DMS53 (cell line): ENCODE data around the gene SLC16A13.
"Not testable (repeated sequence)": the region's sequence is repeated elsewhere in the genome, so short reads cannot be mapped to it uniquely, and the experiment has no call there.

Experiments used
- DNase-seq: peaks from one replicate; lab custom pipeline; 2025; lab: John Stamatoyannopoulos, UW

The SLC16A13 gene, protein sequence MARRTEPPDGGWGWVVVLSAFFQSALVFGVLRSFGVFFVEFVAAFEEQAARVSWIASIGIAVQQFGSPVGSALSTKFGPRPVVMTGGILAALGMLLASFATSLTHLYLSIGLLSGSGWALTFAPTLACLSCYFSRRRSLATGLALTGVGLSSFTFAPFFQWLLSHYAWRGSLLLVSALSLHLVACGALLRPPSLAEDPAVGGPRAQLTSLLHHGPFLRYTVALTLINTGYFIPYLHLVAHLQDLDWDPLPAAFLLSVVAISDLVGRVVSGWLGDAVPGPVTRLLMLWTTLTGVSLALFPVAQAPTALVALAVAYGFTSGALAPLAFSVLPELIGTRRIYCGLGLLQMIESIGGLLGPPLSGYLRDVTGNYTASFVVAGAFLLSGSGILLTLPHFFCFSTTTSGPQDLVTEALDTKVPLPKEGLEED

DNA sequence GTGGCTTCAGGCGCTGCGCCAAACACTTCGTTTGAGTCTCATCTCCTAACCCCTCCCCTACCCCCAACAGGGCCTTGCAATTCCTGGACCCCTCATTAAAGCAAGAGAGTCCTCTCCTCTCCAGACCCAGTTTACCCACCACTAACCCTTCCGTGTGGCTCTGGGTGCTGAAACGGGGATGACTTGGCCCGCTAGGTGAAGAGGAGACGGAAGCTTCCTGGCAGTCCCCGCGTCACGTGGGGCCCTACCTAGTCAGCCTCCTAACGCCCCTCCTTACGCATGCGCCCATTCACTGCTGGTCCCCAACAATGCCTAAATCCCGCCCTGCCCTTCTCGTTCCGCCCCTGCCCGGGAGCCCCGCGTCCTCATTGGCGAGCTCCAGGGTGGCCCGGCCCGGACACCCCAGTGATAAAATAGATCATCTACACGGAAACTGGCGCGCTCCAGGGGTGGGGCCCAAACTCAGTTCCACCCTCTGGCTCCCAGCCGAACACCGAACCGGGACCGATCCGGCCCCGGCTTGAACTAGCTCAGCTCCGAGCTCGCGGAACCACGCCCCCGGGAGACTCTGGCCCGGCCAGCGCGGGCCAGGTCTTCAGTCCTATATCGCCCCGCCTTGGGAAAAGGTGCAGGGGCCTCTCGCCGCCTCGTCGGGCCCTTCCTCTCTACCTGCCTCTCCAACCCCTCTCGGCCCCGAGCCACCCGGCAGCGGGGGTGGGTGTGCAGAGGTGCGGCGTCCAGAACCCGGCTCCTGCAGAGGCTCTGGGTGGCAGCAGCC lies at the start of gene SLC16A13:
Gene SLC16A13, plus strand, starts transcription at position 425 of the 778 bp plus-strand sequence. CDS start 368 bp downstream, outside the sequence.
- peak; percentile 99 for DNase-seq

DNA sequence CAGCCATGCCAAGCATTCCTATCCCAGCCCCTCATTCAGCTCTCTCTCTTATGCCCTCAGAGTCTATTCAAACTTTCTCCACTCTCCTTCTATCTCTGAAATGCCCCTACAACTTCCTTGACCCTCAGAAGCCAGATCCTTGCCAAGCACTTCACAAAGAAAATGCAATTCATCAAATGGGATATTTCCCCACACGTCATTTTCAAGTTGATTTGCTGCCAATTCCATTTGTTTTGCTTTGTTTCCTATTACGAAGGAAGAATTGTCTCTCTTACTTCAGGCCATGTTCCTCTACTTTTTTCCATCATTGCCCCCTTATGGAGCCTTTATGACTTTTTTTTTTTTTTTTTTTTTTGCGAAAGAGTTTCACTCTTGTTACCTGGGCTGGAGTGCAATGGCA lies 49.1 kb upstream of the SLC16A13 start:
- DNase-seq = no peak

DNA sequence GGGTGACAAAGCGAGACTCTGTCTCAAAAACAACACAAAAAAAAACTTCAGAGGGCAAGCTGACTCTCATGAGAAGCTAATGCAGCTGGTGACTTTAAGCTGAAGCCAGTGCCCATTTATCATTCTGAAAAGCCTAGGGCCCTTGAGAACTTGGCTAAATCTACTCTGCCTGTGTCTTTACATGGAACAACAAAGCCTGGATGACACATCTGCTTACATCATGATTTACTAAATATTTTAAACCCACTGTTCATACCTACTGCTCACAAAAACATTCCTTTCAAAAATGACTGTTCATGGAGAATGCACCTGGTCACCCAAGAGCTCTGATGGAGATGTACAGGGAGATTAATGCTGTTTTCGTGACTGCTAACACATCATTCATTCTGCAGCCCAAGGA lies 46.0 kb upstream of the SLC16A13 start:
- DNase-seq = no peak

DNA sequence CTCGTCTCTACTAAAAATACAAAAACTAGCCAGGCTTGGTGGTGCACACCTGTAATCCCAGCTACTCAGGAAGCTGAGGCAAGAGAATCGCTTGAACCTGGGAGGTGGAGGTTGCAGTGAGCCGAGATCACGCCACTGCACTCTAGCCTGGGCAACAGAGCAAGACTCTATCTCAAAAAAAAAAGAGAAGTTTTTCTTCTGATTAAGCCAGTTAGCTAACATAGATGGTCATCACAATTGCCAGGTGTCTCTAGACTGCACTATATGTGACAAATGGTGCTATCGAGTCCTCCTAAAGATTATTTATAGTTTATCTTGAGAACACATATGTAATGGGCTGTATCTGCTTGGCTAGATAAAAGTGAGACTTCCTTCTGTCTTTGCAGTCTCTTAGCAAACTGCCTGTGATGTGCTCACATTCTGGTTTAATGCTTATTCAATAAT lies 42.2 kb upstream of the SLC16A13 start:
- DNase-seq = not testable (repeated sequence)

DNA sequence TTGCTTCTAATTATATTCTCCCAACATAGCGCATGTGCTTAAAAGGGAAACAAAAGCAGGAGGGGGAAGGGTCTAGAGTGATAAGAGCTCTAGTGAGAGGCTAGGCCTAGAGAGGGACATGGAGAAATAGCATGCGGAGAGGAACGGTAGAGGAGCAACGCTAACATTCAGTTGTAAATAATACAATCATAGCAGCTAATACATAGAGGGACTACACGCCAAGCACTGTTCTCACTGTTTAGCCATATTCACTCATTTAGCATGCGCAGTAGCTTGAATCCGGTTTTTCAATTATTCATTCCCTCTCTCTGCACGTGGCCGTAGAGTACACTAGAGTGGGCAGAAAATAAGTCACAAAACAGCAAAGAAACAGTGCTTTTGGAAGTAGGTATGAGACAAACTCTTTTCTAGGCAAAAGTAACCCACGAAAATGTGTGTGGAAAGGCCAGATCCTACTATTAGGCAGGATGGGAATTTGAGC lies 41.7 kb upstream of the SLC16A13 start:
- DNase-seq = no peak

DNA sequence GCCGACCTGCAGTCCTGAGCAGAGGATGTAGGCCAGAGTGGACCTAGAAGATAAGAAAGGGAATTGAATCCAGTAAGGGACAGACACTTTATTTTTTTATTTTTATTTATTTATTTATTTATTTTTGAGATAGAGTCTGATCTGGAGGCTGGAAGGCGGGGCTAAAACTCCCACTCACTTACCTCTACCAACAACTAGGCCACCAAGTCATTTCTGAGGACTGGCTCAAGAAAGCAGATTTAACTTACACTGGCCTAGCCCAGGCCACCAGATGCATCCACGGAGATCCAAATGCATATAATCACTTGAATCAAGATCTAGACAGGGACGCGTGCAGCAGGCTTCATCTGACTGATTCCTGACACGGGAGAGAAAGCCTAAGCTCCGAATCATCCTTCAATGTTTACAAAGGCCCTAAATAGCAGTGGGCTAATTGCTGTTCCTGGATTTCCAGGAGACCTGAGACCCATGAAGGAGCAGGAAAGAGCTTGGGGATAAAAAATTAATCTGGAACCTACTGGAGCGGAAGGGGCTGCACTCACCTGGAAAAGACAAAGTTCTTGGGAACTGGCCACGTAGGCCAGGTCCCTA lies 41.1 kb upstream of the SLC16A13 start:
- no peak for DNase-seq

DNA sequence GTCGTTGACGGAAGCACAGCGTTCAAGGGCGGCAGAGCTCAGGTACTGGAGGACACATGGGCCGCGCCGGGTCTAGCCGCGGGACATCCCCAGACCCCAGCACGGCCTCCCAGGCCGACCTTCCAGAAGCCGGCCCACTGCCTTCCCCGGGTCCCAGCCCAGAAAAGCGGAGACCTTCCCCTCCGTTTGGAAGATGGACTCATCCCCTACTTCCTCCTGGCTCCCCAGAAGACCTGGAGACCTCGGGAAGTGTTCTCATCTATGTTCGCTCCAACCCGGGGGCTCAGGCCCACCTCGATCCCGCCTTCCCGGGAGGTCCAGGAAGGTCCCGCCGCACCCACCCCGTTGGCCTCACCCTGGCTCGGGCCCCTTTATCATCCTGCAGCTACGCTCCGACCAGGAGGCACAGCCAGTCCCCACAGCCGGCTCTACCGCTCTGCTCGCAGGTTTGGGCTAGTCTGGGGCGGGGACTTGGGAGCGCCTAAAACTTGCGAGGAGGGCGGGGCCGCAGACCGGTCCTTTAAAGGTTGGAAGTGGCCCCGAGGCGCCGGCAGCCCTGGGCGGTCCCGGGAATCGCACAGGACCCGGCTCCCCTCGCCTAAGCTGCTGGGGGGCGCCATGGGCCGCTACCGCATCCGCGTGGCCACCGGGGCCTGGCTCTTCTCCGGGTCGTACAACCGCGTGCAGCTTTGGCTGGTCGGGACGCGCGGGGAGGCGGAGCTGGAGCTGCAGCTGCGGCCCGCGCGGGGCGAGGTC lies 40.1 kb upstream of the SLC16A13 start, which contains the start of gene ALOX12:
Gene ALOX12, plus strand, starts transcription at position 550 of the 756 bp plus-strand sequence. Its CDS starts 69 bp downstream, at position 619.
- DNase-seq = no peak

DNA sequence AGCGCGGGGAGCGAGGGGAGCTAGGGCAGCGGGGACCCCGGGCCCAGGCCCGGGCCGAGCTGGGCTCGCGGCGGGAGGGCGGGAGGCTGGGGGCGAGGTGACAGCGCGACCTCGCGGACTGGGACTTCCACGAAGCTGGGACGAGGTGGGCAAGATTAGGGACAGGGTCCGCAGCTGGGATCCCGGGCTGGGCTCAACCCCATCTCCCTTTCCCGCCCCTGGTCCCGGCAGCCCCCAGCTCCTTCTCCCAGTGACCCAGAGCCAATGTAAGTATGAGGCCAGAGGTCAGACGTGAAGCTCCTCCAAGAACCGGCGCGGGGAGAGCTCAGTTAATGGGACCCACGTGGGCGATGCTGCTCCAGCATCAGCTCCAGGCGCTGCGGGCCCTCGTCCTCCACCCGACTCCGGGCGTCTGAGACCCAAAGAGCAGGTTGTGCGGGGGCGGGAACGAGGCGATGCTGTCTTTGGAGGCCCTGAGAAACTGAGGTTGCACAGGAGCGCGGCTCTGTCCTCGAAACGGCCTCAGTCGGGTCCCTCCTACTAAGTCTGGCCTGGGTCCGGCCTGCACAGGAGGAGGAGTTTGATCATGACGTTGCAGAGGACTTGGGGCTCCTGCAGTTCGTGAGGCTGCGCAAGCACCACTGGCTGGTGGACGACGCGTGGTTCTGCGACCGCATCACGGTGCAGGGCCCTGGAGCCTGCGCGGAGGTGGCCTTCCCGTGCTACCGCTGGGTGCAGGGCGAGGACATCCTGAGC lies 39.4 kb upstream of the SLC16A13 start:
- peak; percentile 52 for DNase-seq

DNA sequence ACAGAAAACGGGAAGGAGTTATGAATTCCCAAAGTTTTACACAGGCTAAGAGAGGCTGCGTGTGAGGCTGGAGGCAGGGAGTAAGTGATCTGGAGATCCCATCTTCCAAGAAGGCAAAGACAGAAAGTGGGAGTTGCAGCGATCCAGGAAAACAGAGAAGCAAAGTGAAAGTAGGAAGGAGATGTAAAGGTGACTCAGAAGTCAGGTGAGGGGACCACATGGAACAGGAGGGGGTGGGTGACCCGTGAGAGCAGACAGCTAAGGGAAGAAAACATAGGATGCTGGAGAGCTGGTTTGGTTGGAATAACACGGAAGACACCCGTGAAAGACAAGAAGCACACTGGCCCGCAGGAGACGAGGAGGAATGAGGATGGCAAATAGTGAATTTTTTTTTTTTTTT lies 38.6 kb upstream of the SLC16A13 start:
- DNase-seq = no peak

DNA sequence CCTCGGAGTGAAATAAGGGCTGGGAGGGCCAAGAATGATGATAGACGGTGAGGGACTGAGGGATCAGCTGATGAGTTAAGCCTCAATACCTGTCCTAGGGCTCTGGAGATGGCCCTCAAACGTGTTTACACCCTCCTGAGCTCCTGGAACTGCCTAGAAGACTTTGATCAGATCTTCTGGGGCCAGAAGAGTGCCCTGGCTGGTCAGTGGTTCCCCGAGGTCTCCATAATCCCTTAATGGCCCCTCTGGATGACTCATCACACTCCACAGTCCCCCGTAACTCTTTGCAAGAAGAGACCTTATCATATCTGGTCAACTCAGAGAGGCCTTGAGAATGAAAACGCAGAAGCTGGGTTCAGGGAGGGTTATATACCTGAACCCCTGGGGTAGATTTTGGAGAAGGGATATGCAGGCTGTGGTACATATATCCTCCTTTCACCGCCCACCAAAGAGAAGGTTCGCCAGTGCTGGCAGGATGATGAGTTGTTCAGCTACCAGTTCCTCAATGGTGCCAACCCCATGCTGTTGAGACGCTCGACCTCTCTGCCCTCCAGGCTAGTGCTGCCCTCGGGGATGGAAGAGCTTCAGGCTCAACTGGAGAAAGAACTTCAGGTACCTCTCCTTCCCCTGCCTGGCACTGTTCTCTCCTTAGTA lies 36.8 kb upstream of the SLC16A13 start:
- DNase-seq = no peak

DNA sequence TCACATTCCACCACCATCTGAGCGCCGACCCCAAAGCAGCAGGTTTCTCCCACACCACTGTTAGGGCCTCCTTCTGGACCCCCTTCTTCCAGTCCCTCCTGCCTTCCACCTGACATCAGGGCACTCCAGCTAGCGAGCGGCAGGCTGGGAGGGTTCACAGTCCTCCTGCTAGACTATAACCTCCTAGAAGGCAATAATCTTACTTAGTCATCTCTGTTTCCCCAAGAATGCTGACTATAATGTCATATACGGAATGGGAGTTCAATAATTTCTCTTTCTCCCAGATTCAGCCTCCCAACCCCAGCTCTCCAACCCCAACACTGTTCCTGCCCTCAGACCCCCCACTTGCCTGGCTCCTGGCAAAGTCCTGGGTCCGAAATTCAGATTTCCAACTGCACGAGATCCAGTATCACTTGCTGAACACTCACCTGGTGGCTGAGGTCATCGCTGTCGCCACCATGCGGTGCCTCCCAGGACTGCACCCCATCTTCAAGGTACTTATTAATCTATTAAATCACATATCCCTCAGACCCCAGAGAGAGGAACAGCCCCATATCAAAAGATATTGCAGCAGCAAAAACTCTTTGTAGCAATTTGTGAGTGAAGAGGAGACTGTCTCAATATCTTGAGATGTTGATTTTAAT lies 34.4 kb upstream of the SLC16A13 start:
- peak; percentile 58 for DNase-seq

DNA sequence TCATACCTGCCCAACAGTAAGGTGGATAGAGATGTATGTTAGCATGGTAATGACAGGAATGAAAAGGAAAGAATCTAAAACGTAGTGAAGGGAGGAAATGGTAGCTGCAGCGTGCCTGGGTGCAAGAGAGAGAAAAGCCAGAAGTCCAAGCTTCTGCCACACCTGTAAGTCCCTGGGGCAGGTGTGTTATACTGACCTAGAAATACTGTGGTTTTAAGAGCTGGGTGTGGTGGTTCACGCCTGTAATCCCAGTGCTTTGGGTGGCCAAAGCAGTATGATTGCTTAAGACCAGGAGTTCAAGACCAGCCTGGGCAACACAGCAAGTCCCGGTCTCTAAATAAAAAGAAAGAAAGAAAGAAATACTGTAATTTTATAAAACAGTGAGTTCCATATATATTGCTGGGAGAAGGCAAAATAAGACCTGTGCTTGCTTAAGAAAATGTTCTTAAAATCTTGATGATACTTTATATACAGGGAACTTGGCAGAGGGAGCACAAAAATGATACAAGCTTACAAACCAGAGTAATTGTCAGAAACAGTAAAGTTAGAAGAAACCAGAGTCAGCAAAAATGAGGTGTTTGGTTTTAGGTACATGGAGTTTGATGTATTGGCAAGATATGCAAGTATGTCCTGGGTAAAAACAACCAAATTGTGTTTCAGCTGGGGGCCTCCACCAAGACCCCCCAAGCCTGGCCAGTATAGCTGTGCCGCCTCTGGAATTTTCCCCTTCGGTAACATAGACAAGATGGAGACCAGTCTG lies 33.3 kb upstream of the SLC16A13 start:
- no peak for DNase-seq

DNA sequence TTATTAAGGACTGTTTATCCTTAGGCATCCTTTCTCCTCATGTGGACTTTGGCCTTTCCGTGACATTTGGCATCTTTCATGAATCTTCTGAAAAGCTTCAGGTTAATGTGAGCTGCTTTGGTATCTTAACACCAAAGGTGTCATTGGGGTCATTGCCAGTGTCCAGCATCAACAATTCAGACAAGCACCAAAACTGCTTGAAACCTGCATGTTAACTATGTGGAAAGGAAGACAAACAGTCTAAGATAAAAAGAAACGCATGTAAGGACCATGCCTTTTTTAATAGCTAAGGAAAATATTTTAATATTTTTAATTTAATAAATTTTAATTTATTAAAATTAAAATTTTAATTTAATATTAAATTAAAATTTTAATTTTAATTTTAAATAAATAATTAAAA lies 32.1 kb upstream of the SLC16A13 start:
- no peak for DNase-seq

DNA sequence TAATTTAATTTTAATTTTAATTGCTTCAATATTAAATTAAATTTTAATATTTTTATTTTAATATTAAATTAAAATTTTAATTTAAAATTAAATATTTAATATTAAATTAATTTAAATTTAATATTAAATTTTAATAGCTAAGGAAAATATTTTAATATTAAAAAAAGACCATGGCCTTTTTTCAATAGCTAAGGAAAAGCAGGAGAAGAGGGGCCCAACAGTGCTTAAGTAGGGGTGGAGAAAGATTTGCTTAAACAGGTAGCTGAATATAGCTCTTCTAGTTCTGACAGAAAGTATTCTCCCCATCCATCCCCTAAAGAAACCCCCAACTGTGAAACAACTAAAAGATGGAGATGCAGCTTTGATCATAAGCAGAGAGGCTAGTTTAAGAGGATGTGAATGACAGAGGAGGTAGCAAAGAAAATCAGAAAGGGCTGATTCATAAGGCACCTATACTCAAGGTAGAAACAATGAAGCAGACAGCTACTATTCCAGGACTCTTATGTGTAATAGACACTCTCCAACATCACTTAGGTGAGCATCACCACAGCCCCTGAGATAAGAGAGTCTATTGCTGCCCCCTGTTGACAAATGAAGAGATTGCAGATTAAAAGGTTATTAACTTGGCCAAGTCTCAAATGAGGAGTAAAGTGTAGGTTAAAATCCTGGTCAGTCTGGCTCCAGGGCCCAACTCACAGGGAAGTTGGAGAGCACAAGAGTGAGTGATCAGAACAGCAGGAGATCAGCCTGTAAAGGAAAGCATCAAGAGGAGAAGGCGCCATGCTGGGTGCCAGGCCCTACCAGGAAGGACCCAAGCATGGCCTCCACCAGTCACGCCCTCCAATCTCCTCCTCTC lies 31.2 kb upstream of the SLC16A13 start:
- peak; percentile 94 for DNase-seq

DNA sequence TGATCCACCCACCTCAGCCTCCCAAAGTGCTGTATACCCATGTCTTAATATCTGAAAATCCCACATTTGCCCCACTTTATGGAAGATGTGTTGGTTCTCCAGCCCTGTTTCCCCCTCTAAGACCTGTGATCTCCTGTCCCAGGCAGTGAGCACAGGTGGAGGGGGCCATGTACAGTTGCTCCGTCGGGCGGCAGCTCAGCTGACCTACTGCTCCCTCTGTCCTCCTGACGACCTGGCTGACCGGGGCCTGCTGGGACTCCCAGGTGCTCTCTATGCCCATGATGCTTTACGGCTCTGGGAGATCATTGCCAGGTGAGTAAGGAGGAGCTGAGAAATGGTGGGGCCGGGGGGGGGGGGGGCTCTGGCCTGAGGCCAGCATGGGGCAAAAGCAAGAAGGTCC lies 30.1 kb upstream of the SLC16A13 start:
- no peak for DNase-seq

DNA sequence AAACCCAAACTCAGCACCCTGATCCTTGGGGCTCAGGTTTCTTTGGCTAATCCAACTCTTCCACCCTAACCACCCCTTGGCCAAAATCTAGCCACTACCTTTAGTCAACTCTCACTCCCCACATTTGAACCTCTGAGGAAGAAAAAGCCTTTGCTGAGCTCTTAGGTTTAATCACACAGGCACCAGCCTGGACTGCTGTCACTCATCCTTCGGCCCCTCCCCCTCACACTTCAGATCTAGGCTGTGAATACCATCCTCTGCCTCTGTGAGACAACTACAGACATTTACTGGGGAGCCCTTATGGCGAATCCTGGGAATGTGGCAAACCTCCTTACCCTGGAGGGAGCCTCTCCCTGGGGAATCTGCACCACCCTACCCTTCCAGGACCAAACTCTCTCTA lies 28.7 kb upstream of the SLC16A13 start:
- DNase-seq = no peak

DNA sequence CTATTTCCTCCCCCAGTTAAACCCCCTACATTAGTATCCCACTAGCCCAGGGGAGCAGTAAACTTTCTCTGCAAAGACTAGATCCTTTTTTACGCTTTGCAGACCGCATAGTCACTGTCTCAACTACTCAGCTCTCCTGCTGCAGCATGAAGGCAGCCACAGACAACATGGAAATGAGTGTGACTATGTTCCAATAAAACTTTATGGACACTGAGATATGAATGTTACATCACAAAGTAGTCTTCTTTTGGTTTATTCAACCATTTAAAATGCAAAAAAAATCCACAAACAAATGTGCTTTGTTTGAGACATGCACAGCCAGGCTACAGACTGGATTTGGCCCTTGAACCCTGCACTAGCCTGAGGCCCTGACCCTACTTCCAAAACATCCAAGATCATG lies 25.3 kb upstream of the SLC16A13 start:
- no peak for DNase-seq

DNA sequence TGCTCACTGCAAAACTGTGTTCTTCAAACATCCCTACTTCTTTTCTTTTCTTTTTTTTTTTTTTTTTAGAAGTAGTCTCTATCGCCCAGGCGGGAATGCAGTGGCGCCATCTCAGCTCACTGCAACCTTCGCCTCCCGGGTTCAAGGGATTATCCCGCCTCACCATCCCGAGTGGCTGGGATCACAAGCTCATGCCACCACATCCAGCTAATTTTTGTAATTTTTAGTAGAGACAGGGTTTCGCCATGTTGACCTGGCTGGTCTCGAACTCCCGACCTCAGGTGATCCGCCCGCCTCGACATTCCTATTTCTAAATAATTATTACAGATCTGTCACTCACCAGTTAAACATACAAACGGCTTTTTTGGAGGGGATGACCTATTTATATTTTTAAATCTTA lies 24.4 kb upstream of the SLC16A13 start:
- no peak for DNase-seq
